Mucosa of descending colon (tissue), 3 donors: Measurements from ENCODE around the gene MAPKAP1. TPM values are rescaled to one million over a fixed set of nuclear protein-coding genes. Genes with fewer than 3 reads are reported as not detected.
"Not testable (repeated sequence)": the region's sequence is repeated elsewhere in the genome, so short reads cannot be mapped to it uniquely, and the experiment has no call there.

ENCODE experiments used
- ATAC-seq: fragments of 200-7000 bp; cut with Tn5 transposase; one replicate; pipeline ENCODE4 v1.9.1; 2020; ENCODE audit warnings: mild to moderate bottlenecking, moderate library complexity
- DNase-seq, 3 donors: peaks; one replicate each; pipeline ENCODE4 v3.0.0-alpha.2; 2020
- H3K36me3 ChIP-seq: fragments of 200-600 bp; one replicate; pipeline ENCODE4 v1.8.0; 2021; ENCODE audit warnings: low read depth, mild to moderate bottlenecking
- H3K4me1 ChIP-seq: fragments of 200-600 bp; one replicate; pipeline ENCODE4 v1.8.0; 2021; ENCODE audit warnings: low read depth, mild to moderate bottlenecking
- H3K4me3 ChIP-seq: fragments of 200-600 bp; one replicate; pipeline ENCODE4 v1.8.0; 2021; ENCODE audit warnings: mild to moderate bottlenecking
- H3K9me3 ChIP-seq: fragments of 200-600 bp; one replicate; pipeline ENCODE4 v1.8.0; 2021; ENCODE audit warnings: mild to moderate bottlenecking
- CTCF ChIP-seq: fragments of 200-600 bp; IDR thresholded peaks from one replicate; pipeline ENCODE4 v1.8.0; 2022; ENCODE audit warnings: antibody characterized with exemption, mild to moderate bottlenecking
- intact Hi-C, 2 donors: fragments of 100-400 bp; cut with DNase I in 1 of 2; cut with micrococcal nuclease in 1 of 2; formaldehyde crosslinking; loops; one replicate each; pipeline versions ENCODE4 v1.11.0 to v1.11.1; 2022; cut with DNase I, micrococcal nuclease
- total RNA-seq, 3 donors: library from RNA; stranded (reverse); fragmentation: NEBNext Ultra II Directional in 2 of 3; extraction: Animal tissue kit (Norgen Biotek cat#: 25700) in 2 of 3; gene quantifications; one replicate each; pipeline versions ENCODE4 v1.2.1 to v1.2.4, GENCODE V29; 2021 to 2023
- donor health status: DM: no; HTN: no; CAD: no; lungs with moderate emphysema.
- donor health status: DM: no; HTN: no; CAD: no.
- donor health status: DM: no; HTN: yes; CAD: no.

MAPKAP1 gene
- total RNA-seq, 3 donors from 2014 or later, result 73.2 to 98.4 (median 84.9) TPM

GRCh38 chr9:125700791-125701190 is 6.2 kb downstream of the MAPKAP1 start:
- intact Hi-C loops, result no loop called here
- no peak for TF ChIP-seq CTCF
- Histone ChIP-seq H3K36me3 (no peaks in the 10 kb centered on the region), H3K4me3 (no peak overlapping the region), H3K4me1 (peaks cover 5% of the 10 kb centered on the region), H3K9me3 (no peaks in the 10 kb centered on the region)
- ATAC-seq (no peak), DNase-seq (no peak)

- intact Hi-C loops, result no loop called here
- TF ChIP-seq CTCF, result no peak
- no peak for ATAC-seq
- H3K36me3 ChIP-seq, result no peaks in the 10 kb centered on the region
- no peak for DNase-seq
- no peaks in the 10 kb centered on the region for H3K4me1 ChIP-seq
- no peaks in the 10 kb centered on the region for H3K9me3 ChIP-seq
- no peak overlapping the region for H3K4me3 ChIP-seq
Measured at GRCh38 chr9:125699870-125700269, 7.1 kb downstream of the MAPKAP1 start.

- no peak for ATAC-seq
- Histone ChIP-seq H3K9me3 (no peaks in the 10 kb centered on the region), H3K4me3 (no peak overlapping the region), H3K36me3 (no peaks in the 10 kb centered on the region), H3K4me1 (no peaks in the 10 kb centered on the region)
- no peak for DNase-seq
- TF ChIP-seq CTCF, result no peak
- intact Hi-C loops, result no loop called here
Measured at GRCh38 chr9:125696106-125696647, 10.8 kb downstream of the MAPKAP1 start.

GRCh38 chr9:125695548-125695947 is 11.5 kb downstream of the MAPKAP1 start:
- ATAC-seq, intact Hi-C loops, H3K4me1 ChIP-seq, H3K36me3 ChIP-seq, H3K9me3 ChIP-seq, DNase-seq, H3K4me3 ChIP-seq: not testable (repeated sequence)

GRCh38 chr9:125694478-125694877 is 12.5 kb downstream of the MAPKAP1 start:
- no peak for ATAC-seq
- no peak for DNase-seq
- H3K36me3 ChIP-seq, result no peaks in the 10 kb centered on the region
- intact Hi-C loops, result no loop called here
- no peaks in the 10 kb centered on the region for H3K4me1 ChIP-seq
- no peak overlapping the region for H3K4me3 ChIP-seq
- no peak for TF ChIP-seq CTCF
- no peaks in the 10 kb centered on the region for H3K9me3 ChIP-seq

- ATAC-seq, intact Hi-C loops, DNase-seq: not testable (repeated sequence)
Measured at GRCh38 chr9:125693492-125693891, 13.5 kb downstream of the MAPKAP1 start.

GRCh38 chr9:125691869-125692268 is 15.1 kb downstream of the MAPKAP1 start:
- no peak for DNase-seq
- intact Hi-C loops, result no loop called here
- no peak for TF ChIP-seq CTCF
- H3K4me3 ChIP-seq, result no peak overlapping the region
- H3K4me1 ChIP-seq, result no peaks in the 10 kb centered on the region
- H3K36me3 ChIP-seq, result no peaks in the 10 kb centered on the region
- no peak for ATAC-seq
- no peaks in the 10 kb centered on the region for H3K9me3 ChIP-seq

More at GRCh38 chr9:125693492-125693891, 13.5 kb downstream of the MAPKAP1 start:
- H3K4me1 ChIP-seq, H3K36me3 ChIP-seq, H3K9me3 ChIP-seq, H3K4me3 ChIP-seq: not testable (repeated sequence)
